Stimulated activated CD4-positive, alpha-beta T cell treated with anti-CD3 and anti-CD28 coated beads, Interleukin-12 subunit alpha, Interleukin-12 subunit beta, amount 100 ng/mL, for 4 hours (primary cell): ENCODE results near the gene SRXN1.
A peak's percentile ranks its signal among the peaks of the same experiment; 100 is the strongest.
"Not testable (repeated sequence)": the region's sequence is repeated elsewhere in the genome, so short reads cannot be mapped to it uniquely, and the experiment has no call there.

Source experiments
- DNase-seq: peaks from one replicate; pipeline ENCODE4 v3.0.0-alpha.2; 2020

SRXN1 gene

DNA sequence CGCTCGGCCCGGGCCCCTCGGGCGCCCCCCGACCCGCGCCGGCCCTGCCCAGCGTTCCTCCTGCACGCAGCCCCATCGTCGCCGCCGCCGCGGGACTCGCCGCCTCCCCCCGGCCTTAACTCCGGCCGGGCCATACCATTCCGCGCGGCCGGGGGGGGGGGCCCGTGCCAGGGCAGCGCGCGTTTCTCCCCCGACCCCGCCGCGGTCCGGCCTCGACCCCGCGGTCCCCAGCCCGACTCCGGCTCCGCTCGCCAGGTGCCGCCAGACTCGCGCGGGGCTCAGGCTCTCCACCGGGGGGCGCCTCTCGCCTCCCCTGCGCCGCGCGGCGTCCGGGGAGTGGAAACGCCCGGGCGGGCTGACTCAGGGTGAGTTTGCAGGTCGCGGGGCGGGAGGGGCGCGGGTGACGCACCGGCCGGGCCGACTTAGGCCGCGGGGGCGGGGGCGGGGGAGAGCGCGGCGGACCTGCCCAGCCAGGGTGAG is at the start of gene SRXN1:
Gene SRXN1, minus strand, starts transcription at position 91 of the 480 bp plus-strand sequence. Its CDS starts 15 bp downstream, at position 76.
- DNase-seq, result peak; percentile 85

DNA sequence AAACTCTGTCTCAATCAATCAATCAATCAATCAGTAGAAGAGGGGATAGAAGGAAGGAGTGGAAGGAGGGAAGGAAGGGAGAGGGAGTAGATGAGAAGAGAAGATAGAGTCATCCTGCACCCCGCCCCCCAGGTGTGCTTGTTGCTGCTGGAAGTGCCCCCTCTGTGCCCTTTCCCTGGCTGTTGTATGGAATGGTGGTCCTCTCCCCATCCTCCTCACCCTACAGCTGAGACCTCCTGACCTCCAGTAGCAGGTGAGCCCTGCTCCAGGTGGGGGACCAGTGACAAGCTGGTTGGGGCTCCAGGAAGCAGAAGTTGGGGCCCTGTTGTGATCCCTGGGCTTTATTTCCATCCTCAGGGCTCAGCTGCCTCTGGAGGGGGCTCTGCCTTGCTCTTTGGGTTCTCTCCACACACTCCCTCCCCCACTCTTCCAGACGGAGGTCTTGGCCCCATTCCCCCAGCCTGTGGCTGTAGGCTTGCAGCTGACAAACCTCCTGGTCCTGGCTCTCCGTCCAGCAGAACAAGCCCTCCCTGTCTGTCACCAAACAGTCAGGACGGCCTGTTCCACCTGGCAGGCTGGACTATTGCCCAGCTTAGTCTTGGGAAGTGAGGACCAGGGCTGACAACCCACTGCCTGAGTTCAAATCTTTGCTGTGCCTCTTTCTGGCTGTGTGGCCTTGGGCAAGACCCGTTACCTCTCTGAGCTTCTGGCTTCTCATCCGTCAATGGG is 48.6 kb upstream of the SRXN1 start:
- DNase-seq, result no peak

DNA sequence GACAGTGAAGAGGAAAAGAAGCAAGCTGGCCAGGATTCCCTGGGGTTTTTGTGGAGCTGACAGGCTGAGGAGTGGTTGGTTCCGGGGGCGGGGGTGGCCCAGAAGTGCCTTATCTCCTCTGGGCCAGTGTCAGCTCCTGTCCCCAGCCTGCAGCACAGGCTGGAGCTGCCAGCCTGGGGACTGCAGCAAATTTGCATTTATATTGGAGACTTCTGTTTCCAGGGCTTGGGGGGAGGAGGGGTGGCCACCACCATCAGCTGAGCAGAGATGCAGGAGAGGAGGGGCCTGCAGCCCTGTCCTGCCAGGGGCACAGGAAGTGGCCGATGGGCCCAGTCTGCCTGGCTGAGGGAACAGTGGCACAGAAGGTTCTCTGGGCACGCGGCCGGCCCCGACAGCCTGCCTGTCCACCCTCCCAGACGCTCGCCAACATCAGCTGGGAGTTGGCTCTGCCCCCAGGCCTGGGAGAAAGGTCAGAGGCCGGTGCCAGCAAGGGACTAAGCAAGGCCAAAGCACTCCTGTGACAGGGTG is 46.9 kb upstream of the SRXN1 start:
- DNase-seq, result no peak

DNA sequence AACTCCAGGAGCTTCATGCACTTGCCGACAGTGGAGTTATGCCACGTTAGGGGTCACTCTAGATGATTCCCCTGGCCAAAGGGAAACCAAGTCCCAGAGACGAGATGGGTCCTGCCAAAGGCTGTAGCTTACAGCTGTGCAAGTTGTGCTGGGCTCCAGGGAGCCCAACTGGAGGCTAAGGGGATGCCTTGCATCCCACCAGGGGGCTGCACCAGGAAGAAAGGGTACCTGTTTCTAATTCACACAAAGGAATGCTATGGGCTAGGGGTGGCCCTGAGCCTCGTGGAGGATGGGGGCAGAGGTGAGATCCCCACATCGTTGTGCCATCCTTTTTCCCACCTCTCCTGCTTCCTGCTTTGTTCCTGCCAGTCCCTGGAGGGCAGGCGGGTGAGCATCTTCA is 46.3 kb upstream of the SRXN1 start:
- DNase-seq, result no peak

DNA sequence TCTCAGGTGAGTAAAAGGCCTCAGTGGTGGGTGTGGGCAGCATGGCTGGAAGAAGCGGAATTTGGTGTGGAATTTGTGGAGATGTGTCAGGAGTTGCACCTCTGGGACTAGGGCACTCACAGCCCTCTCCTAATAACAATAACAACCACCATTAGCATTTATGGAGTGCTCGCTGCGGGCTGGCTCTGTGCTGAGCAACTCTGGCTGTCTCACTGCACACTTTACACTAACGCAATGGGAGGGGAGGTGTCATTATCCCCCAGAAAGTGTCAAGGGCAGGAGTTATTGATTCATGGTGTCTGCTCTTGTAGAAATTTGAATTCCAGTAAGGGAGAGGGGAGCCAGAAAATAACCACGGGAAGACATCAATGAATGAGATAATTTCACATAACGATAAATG is 45.3 kb upstream of the SRXN1 start:
- DNase-seq, result no peak

DNA sequence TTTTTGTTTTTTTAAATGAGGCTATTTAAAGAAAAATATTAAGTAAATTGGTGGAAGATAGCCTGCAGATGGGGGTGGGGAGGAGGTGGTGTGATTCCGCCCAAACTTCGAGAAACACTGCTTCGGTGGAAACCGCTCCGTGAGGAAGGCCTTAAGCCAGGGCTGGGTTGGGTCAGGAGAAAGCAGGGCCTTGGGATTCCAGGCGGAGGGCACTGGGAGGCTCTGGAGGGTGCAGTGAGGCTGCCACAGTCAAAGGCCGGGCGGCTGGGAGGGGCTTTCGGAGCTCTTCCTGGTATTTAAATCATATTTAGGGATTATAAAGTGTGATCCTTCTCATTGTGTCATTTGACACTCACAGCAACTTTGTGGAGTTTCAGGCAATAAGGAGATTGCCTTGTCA is 44.8 kb upstream of the SRXN1 start:
- no peak for DNase-seq

DNA sequence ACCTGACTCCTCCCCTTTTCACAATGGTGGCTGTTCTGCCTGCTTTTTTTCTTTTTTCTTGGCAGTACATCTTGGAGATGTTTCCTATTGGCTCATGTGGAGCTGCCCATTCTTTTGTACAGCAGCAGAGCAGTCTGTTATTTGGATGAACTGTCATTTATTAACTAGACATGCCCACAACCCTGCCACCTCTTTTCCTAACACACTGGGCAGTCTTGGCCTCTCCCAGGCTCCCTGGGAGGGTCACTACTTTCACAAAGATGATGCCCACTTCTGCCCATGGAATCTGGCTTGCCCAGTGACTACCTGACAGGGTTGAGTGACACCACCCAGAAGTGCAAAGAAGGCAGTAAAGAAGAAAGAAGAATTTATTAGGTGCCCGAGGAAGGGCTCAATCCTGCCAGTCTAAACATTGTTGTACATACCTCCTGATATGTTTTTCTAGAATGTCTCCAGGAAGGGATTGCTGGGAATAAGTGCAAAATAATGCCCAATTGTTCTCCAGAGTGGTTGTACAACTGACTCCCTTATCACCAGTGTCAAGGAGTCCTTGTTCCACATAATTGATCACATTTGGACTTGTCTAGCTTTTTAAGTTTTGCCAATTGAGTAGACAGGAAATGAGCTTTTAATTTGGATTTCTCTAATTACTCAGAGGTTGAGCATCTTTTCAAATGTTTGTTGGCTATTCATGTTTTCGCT is 42.3 kb upstream of the SRXN1 start:
- DNase-seq, result no peak

DNA sequence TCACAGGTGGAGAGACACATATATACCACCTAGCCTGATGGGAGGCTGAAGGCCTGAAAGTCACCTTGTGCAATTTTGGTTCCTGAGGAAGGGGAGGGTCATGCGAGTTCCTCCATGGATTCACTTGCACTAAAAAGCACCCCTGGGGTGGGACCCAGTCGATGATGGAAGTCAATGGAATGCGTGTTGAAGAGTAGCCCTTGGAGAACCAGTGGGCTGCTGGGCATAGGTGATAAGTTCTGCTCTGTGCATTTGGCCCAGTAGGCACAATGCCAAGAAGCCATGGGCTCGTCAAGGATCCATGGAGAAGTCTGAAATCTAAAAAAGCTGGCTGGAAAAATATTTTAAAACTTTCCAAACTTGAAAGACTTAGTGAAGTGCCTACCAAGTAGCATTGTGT is 41.5 kb upstream of the SRXN1 start:
- DNase-seq, result no peak

DNA sequence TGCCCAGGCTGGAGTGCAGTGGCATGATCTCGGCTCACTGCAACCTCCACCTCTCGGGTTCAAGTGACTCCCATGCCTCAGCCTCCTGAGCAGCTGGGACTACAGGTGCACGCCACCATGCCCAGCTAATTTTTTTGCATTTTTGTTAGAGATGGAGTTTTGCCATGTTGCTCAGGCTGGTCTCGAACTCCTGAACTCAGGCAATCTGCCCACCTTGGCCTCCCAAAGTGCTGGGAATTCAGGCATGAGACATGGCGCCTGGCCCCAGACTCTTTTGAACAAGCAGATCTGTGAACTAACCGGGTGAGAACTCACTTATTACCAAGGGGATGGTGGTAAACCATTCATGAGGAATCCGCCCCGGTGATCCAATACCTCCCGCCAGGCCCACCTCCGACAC is 40.8 kb upstream of the SRXN1 start:
- not testable (repeated sequence) for DNase-seq

DNA sequence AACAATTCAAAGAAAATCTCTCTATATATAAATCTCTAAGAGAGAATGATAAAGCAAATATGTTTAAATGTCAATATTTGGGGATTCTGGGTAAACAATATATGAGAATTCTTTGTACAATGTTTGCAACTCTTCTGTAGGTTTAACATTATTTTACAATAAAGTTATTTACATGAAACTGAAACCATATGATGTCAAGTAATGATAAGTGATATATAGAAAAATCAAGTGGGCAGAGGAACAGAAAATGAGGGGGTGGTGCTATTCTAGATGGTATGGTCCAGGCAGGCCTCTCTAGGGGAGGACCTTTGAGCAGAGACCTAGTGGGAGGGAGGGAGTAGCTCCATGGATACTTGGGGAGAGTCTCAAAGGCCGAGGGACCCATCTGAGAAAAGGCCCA is 39.0 kb upstream of the SRXN1 start:
- no peak for DNase-seq

DNA sequence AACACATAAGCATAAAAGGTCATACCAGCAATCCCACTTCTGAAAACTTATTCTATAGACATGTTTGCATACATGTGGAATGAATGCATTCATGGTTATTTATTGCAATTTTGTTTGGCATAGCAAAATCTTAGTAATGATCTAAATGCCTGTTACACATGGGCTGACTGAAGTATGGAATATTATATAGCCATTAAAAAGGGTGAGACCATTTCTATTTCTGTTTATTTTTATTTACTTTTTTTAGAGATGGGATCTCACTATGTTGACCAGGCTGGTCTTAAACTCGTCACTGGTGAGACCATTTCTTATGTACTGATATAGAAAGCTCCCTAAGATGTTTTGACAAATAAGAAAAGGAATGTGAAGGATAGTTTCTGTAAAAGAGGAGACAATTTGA is 36.9 kb upstream of the SRXN1 start:
- no peak for DNase-seq

DNA sequence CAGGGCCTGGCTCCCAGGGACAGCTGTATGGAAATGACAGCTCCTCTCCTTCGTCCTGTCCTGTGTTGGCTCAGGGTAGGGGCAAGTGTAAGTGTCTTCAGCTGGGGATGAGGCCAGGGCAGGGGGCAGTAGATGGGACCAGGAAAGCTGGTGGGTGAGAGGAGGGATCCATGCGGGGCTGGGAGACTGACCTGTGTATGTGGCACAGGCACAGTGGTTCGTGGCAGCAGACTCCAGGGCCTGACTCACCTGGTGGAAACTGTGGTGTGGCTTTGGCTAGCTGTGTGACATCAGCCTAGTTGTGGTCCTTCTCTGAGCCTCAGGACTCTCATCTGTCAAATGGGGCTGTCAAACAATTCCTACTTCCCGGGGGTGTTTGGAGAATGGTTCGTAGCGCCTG is 36.3 kb upstream of the SRXN1 start:
- DNase-seq, result no peak

DNA sequence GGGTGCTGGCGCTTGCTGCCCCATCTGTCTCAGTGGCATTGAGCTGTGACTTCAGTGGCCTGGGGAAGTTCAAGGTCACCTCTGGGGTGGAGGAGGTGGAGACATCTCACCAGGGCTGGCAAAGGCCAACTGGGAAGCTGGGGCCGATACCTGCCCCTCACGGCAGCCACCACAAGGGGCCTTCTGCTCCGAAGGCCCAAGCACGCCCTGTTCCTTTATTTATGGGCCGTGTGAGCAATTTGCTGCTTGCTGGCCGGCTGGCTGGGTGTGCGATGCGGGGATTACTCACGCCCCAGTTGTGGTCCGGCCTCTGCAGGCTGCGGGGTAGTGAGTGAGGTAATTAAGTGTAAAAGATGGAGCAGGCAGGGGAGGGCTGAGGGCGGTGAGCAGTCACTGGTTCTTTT is 35.8 kb upstream of the SRXN1 start:
- DNase-seq, result no peak

DNA sequence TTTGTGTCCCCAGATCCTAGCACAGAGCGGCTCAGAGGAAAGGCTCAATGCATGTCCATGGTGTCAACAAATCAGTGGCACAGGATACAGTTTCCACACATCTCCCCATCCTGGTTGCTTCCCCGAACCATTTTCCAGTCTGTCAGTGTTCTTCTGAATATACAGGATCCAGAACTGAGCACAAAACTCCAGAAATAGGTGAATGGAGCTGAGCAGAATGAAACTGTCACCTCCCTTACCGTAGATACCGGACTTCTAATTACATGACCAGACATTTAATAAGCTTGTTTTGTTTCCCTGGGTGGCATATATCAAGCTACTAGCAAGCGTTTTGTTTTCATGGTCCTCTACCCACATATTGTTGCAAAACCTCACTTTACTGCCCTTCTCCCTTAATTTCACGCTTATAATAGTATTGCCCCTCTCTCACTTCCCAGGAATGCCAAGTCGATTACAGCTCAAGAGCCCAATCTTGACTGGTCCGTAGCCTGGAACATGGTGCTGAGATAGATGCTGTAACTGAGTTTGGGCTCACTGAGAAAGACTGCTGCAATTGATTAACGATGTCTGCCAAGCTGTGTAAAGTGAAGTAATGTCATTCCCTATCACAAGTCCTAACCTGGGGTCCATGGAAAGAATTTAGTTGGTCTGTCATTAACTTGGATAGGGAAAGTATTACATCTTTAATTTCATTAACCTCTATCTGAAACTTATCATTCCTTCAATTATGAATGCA is 34.6 kb upstream of the SRXN1 start:
- DNase-seq, result no peak

DNA sequence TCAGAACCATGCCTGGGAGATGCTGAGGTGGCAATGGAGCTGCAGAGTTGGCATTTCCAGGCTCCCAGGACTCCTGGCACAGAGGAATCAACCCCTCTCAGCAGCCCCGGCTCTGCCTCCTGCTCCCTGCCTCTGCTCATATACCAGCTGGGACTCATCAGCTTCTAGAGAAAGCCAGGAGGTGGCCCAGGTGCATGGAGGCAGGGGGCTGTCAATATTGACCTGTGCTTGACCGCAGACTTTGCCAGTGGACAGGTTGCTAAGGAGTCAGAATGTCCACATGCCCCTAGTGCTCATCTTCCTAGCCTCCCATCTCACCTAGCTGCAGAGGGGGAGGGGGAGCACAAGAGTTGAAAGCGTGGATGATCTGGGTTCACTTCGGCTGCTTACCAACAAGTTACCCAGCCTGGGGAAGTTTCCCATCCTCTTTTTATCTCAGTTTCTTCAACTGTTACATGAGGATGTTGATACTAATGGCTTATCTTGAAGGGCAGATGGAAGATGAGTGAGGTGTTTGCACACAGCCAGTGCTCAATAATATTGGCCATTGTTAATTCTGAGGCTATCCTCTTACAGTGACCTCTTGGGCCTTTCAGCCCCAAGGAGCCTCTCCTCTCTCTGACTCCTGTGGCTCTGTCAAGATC is 31.8 kb upstream of the SRXN1 start:
- DNase-seq, result no peak

DNA sequence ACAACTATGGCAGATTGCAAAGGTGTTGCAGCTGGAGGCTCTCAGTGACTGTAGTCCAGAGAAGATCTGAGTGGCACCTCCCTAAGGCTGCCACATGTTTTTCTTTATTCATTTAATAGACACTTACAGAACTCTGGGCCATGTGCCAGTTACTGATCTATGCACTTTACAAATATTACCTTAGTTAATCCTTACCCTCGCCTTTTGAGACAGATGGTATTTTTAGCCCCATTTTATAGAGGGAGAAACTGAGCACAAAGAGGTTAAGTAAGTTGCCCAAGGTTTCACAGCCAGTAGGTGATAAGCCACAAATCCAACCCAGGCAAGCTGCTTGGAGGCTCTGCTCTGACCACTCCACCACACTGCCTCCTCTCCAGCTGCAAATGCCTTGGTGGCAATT is 29.1 kb upstream of the SRXN1 start:
- no peak for DNase-seq

DNA sequence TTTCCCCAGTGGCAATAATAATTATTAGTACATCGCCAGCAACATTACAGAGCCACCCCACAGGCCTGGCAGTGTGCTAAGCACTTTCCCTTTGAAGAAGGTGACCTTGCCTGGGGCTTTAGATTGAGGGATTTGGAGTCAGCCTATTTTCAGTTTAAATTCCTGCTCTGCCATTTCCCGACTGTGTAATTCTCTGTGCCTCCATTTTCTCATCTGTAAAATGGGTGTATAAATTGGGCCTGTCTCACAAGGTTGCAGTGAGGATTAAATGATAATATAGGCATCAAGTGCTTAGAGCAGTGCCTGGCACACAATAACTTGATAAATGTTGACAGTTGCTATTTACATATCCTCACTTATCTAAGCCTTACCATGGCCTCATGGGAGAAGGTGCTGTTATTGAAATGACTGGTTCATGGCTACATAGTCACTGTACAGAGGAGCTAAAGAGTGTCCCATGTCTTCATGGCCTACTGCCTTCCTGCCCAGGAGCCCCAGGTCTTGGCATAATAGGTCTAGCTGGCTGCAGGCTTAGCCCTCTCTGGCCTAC is 27.7 kb upstream of the SRXN1 start:
- no peak for DNase-seq

DNA sequence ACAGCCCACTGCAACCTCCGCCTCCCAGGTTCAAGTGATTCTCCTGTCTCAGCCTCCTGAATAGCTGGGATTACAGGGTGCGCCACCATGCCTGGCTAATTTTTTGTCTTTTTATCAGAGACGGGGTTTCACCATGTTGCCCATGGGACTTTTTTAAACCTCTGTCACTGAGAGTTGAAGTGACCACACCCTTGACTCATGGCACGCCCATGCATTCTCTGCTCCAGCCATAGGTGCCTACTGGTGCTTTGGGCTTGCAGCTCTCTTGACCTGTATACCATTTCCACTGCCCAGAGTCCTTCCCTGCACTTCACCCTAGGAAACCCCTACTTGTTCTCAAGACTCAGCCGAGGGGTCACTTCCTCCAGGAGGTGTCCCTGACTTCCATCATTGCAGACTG is 25.0 kb upstream of the SRXN1 start:
- no peak for DNase-seq

DNA sequence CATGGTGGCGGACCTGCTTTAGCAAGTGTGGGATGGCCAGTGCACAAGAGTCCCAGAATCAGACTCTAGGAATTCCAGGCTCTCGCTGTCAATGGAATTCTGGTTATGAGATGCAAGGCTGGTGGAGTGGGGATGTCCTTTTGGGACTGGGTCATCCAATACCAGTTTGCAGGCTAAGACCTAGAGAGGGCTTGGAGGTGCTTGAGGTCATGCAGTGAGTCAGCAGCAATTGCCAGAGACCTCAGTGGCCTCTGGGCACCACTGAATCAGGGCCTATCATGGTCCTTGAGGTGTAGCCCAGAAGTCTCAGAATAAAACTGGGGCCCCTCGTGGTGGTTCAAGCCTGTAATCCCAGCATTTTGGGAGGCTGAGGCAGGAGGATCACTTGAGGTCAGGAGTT is 24.0 kb upstream of the SRXN1 start:
- DNase-seq, result no peak

DNA sequence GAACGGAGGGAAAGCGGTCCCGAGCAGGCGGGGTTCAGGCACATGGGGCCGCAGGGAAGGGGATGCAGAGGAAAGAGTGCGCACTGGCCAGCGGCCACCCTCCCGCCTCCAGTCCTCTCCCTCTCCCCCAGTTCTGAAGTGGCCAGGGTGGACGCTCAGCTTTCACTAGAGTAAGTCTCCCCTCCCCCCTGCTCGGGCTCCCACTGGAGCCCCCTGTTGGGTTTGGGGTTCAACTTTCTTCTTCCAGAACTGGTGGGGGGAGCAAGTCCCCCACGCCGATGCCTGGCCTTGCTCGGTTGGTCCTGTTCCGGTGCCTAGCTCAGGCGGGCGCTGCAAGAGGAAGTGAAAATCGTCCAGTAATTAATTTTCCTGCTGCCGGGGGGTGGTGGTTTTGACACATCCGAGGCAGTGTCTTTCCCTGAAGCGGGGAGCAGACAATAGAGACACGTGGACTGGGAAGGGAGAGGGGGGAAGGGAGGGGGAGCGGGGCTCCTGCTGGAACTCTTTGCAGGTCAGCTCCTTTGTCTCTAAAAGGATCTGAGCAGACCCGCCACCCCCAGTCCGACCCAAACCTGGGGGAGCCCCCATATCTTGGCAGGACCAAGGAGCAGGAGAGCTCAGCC is 23.4 kb upstream of the SRXN1 start:
- no peak for DNase-seq

DNA sequence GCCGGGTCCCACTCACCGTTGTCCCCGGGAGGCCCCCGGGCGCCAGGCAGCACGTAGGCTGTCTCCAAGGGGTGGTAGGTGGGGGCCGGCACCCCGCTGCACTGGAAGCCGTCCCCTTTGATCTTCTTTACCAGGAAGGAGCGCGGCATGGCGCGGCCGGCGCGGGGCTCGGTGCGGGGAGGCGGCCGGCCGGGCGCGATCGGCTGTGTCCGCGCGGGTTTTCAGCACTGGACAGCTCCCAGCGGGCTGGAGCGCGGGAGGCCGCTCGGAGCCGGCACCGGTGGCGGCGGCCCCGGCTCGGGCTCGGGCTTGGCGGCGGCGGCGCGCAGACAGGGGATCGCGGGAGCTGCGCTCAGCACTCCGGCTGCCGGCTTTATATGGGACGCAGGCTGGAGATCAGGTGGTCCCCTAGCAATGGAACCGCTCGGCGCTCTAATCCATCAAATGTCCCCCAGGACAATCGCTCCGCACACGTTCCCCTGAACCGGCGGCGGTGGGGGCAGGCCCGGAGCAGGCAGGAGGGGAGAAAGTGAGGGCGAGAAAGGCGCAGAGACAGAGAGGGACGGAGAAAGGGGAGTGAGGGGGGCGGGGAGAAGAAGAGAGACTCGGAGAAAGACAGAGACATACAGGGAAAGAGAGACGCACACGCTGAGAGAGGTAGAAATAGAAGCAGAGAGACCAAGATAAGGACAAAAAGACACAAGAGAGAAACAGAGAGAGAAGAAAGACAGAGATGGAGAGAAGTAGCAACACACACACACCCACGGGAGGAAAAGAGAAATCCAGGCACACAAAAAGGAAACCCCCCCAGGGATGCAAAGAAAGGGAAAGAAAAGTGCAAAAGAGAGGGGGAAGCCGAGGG is 22.7 kb upstream of the SRXN1 start, which contains the start of gene SCRT2:
Gene SCRT2, minus strand, starts transcription at position 350 of the 862 bp plus-strand sequence. Its CDS starts 201 bp downstream, at position 149.
- peak; percentile 69 for DNase-seq
